GM21381 (cell line): ENCODE results near the gene AGAP1.

Experiments used
- ATAC-seq: cut with Tn5 transposase; IDR thresholded peaks from one replicate; pipeline ENCODE4 v1.9.1; 2021; ENCODE audit warnings: mild to moderate bottlenecking, moderate library complexity; ENCODE audit not compliant: unreplicated experiment

AGAP1 gene

GRCh38 chr2:235966932-235967757 is 473.3 kb downstream of the AGAP1 start:
- no peak for ATAC-seq

- ATAC-seq = no peak
These were observed 474.3 kb downstream of the AGAP1 start for GRCh38 chr2:235968155-235968554.

- no peak for ATAC-seq
These were observed 474.9 kb downstream of the AGAP1 start for GRCh38 chr2:235968616-235969324.

- no peak for ATAC-seq
These were observed 476.6 kb downstream of the AGAP1 start for GRCh38 chr2:235970204-235971040.

- ATAC-seq = no peak
These were observed 482.7 kb downstream of the AGAP1 start for GRCh38 chr2:235976516-235976915.

GRCh38 chr2:235976956-235977355 is 483.1 kb downstream of the AGAP1 start:
- no peak for ATAC-seq

GRCh38 chr2:235977445-235977844 is 483.6 kb downstream of the AGAP1 start:
- no peak for ATAC-seq

GRCh38 chr2:235978022-235978421 is 484.2 kb downstream of the AGAP1 start:
- no peak for ATAC-seq

GRCh38 chr2:235979037-235979436 is 485.2 kb downstream of the AGAP1 start:
- ATAC-seq = no peak

GRCh38 chr2:235979753-235980435 is 486.1 kb downstream of the AGAP1 start:
- ATAC-seq = no peak

GRCh38 chr2:235981631-235982030 is 487.8 kb downstream of the AGAP1 start:
- ATAC-seq = no peak

- no peak for ATAC-seq
These were observed 489.2 kb downstream of the AGAP1 start for GRCh38 chr2:235983016-235983415.

- ATAC-seq = no peak
These were observed 490.7 kb downstream of the AGAP1 start for GRCh38 chr2:235984552-235984951.

- no peak for ATAC-seq
These were observed 492.5 kb downstream of the AGAP1 start for GRCh38 chr2:235986361-235986760.

GRCh38 chr2:235988271-235989015 is 494.6 kb downstream of the AGAP1 start:
- ATAC-seq = no peak

GRCh38 chr2:235989591-235989990 is 495.7 kb downstream of the AGAP1 start:
- no peak for ATAC-seq

- ATAC-seq = no peak
These were observed 496.5 kb downstream of the AGAP1 start for GRCh38 chr2:235990344-235990743.

GRCh38 chr2:235992024-235992423 is 498.2 kb downstream of the AGAP1 start:
- ATAC-seq = no peak

GRCh38 chr2:235996419-235996818 is 502.6 kb downstream of the AGAP1 start:
- no peak for ATAC-seq

GRCh38 chr2:235999011-235999410 is 505.2 kb downstream of the AGAP1 start:
- no peak for ATAC-seq
